ENCODE measurements around the gene HERC2.
"Not testable (repeated sequence)": the region's sequence is repeated elsewhere in the genome, so short reads cannot be mapped to it uniquely, and the experiment has no call there.

Gene HERC2, protein sequence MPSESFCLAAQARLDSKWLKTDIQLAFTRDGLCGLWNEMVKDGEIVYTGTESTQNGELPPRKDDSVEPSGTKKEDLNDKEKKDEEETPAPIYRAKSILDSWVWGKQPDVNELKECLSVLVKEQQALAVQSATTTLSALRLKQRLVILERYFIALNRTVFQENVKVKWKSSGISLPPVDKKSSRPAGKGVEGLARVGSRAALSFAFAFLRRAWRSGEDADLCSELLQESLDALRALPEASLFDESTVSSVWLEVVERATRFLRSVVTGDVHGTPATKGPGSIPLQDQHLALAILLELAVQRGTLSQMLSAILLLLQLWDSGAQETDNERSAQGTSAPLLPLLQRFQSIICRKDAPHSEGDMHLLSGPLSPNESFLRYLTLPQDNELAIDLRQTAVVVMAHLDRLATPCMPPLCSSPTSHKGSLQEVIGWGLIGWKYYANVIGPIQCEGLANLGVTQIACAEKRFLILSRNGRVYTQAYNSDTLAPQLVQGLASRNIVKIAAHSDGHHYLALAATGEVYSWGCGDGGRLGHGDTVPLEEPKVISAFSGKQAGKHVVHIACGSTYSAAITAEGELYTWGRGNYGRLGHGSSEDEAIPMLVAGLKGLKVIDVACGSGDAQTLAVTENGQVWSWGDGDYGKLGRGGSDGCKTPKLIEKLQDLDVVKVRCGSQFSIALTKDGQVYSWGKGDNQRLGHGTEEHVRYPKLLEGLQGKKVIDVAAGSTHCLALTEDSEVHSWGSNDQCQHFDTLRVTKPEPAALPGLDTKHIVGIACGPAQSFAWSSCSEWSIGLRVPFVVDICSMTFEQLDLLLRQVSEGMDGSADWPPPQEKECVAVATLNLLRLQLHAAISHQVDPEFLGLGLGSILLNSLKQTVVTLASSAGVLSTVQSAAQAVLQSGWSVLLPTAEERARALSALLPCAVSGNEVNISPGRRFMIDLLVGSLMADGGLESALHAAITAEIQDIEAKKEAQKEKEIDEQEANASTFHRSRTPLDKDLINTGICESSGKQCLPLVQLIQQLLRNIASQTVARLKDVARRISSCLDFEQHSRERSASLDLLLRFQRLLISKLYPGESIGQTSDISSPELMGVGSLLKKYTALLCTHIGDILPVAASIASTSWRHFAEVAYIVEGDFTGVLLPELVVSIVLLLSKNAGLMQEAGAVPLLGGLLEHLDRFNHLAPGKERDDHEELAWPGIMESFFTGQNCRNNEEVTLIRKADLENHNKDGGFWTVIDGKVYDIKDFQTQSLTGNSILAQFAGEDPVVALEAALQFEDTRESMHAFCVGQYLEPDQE (N-terminal part only)

GRCh38 chr15:28322129-28322588, at the start of gene HERC2:
Gene HERC2, minus strand, starts transcription at chr15:28322179. Its CDS starts 746 bp downstream, at chr15:28321433.
- not testable (repeated sequence) for DNase-seq

GRCh38 chr15:28365502-28365901, 43.5 kb upstream of the HERC2 start:
- not testable (repeated sequence) for DNase-seq

- DNase-seq = not testable (repeated sequence)
Observed at GRCh38 chr15:28357984-28358383, 36.0 kb upstream of the HERC2 start, which contains the start of gene GOLGA6L24. Gene GOLGA6L24, minus strand, starts transcription at chr15:28358084. Its CDS starts 61 bp downstream, at chr15:28358023.

DNA sequence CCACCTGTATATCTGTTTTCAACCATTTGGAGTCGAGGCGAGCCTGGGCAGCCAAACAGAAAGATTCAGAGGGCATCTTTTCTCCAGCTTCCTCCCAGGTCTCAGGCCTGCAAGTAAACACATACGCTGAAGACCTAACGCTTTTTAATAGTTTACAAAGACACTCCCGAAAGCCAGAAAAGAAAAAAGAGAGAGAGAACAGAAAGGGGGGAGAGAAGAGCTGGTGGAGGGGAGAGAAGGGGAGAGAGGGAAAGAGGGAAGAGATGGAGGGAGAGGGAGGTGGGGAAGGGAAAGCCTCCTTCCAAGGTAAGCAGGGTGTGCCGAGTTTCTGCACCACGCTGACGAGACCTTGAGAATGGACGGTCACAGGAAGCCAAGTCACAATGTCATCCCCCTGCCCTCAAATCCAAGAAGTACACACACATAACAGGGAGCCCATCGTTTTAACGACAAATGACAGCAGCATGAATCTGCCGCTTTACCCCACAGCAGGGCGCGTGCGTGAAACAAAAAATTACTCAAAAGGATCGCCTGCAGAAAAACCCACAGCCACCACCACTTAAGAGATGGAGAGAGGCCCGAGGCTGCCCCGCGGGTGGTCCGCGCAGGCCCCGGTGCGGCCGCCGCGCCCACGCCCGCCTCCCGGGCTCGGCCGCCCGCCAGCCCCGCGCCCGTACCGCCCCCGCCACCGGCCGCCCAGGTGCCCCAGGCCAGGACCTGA, 461 bp downstream of the HERC2 start:
- not testable (repeated sequence) for DNase-seq

DNA sequence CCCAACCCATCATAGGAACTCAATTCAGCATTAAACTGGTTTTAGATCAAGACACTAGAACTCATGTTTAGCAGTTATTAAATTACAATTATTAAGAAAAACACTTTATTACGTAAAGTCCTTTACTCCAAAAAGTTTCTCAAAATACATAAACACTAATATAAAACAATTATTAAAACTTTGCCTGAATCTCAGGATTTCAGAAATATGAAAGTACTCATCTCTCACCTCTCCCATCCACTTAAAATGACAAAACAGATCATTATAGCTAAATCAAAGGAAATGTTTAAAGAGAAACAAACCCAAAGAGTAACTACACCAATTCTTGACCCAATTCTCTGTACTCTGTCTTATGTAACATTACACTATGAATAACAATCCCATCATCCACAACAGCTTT, 2.3 kb downstream of the HERC2 start:
- not testable (repeated sequence) for DNase-seq

DNA sequence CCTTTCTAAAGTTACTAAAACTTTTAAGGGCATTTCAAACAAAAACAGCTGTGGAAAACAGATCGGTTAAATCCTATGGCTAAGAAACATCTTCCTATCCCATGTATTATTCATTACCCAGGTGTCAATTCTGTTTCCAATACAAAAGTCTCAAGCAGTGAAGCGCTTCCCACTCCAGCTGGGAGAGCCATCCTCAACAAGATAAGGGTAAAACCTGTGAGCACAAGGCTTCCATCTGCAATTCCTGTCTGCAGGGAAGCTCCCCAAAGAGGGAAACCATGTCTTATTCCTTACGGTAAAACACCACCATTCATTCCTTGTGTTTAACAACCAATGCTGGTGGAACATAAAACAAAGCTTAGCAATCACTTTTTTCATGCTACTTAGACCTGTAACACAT, 3.2 kb downstream of the HERC2 start:
- DNase-seq = not testable (repeated sequence)

DNA sequence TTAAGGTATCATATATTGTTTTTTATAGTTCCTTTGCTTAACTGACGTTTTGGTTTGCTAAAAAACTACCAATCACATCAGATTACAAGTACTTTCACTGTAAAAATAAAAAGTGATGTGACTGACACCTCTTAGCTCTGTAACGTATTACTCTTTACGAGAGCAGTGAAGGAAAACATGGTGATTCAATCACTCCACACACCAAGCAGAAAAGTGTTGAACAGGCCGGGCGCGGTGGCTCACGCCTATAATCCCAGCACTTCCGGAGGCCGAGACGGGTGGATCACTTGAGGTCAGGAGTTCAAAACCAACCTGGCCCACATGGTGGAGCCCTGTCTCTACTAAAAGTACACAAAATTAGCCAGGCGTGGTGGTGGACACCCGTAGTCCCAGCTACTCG, 3.9 kb downstream of the HERC2 start:
- not testable (repeated sequence) for DNase-seq

GRCh38 chr15:28316958-28317357, 5.0 kb downstream of the HERC2 start:
- DNase-seq = not testable (repeated sequence)

DNA sequence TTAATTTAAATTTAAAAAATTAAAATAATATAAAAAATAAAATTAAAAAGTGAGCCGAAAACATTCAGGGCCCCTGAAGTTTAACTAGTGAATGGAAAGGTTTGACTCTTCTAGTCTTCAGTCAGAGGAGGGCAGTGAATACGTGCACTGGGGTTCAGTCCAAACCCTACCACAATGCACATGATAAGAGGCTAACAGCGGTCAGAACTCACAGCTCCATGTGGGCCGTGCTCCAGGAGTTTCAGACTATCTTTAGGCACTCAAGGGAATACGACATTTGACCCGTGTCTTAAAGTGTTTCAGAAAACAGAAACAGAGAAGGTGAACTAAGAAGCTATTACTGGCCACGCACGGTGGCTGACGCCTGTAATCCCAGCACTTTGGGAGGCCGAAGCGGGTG, 11.5 kb downstream of the HERC2 start:
- DNase-seq = not testable (repeated sequence)

DNA sequence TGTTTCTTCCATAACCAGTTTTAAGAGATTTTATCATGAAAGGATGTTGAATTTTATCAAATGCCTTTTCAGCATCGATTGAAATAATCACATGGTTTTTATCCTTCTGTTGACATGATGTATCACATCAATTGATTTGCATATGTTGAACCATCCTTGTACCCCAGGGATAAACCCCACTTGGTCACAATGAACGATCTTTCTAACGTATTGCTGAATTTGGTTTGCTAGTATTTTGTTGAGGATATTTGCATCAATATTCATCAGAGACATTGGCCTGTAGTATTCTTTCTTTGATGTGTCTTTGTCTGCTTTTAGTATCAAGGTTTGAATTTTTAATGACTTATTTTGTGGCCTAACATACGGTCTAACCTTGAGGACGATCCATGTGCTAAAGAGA, 13.3 kb downstream of the HERC2 start:
- DNase-seq = not testable (repeated sequence)

DNA sequence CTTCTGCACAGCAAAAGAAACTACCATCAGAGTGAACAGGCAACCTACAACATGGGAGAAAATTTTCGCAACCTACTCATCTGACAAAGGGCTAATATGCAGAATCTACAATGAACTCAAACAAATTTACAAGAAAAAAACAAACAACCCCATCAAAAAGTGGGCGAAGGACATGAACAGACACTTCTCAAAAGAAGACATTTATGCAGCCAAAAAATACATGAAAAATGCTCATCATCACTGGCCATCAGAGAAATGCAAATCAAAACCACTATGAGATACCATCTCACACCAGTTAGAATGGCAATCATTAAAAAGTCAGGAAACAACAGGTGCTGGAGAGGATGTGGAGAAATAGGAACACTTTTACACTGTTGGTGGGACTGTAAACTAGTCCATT, 16.3 kb downstream of the HERC2 start:
- DNase-seq = not testable (repeated sequence)

GRCh38 chr15:28297434-28297833, 24.5 kb downstream of the HERC2 start:
- DNase-seq = not testable (repeated sequence)

- DNase-seq = not testable (repeated sequence)
Observed at GRCh38 chr15:28296814-28297213, 25.2 kb downstream of the HERC2 start.

DNA sequence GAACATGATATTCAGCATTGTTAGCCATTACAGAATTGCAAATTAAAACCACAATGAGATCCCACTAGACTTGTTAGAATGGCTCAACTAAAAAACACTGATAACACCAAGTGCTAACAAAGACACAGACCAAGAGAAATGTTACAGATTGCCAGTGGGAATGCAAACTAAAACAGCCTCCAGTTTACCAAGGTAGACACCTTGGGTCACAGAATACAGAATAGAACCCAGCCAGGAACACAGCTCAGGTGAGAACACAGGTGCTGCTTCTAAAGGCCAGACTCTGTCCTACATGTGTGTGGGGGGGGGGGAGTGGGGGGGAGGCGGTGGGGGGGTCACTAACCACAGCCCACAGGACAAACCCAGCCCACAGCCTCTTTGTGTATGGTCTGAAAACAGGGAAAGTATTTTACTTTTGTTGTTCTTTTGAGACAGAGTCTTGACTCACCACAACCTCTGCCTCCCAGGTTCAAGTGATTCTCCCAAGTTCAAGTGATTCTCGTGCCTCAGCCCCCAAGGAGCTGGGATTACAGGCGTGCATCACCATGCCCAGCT, 26.9 kb downstream of the HERC2 start:
- DNase-seq = not testable (repeated sequence)

- not testable (repeated sequence) for DNase-seq
Observed at GRCh38 chr15:28294560-28294959, 27.4 kb downstream of the HERC2 start.

GRCh38 chr15:28289694-28290463, 32.1 kb downstream of the HERC2 start:
- no peak for DNase-seq

GRCh38 chr15:28288830-28289693, 32.9 kb downstream of the HERC2 start:
- DNase-seq = not testable (repeated sequence)

GRCh38 chr15:28286659-28287058, 35.3 kb downstream of the HERC2 start:
- not testable (repeated sequence) for DNase-seq

DNA sequence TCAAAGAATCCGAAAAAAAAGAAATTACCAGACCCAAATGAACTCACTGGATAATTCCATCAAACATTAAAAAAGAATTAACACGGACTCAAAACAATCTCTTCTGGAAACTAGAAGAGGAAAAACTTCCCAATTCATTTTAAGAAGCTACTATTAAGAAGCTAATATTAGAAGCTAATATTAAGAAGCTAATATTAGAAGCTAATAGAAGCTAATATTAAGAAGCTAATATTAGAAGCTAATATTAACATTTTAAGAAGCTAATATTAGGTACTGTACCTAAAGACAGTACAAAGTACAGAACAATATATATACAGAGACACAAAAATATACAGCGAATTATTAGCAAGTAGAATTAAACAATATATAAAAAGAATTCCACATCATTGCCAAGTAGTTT, 35.9 kb downstream of the HERC2 start:
- no peak for DNase-seq

DNA sequence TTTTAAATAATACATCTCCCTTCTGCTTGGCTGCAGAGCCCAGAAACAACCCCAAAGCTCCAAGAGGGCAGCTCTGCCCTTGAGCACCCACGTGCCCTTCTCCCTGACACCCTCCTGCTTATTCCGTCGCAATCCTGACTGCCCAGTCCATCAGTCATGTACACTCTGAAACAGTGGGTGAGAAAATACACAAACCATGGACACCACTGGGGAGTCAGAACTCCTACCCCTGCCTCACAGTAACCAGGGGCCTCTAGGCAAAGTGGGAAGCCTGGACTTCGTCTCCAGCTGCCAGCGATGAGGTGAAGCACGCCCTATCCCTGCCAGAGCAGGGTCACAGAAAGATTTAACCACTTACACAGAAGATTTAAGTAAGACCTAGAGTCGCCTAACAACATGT, 40.1 kb downstream of the HERC2 start:
- DNase-seq = no peak

Data from NCI-H1105 treated with DMSO at 0.1 percent for 48 hours (cell line).